Smooth muscle cell (in vitro differentiated cells): ENCODE measurements around the gene EIF3D. TPM values are rescaled to one million over a fixed set of nuclear protein-coding genes. Genes with fewer than 3 reads are reported as not detected.

Experiments
- DNase-seq: peaks from one replicate; lab custom pipeline; 2025; ENCODE audit not compliant: unreplicated experiment; lab: John Stamatoyannopoulos, UW
- H2AFZ ChIP-seq: fragments of 200-600 bp; sonication (generic); 2 replicates; pipeline ENCODE4 v1.6.0; 2016; ENCODE audit warnings: antibody characterized with exemption, low read depth, mild to moderate bottlenecking
- H3F3A ChIP-seq: fragments of 200-600 bp; sonication (generic); 2 replicates; pipeline ENCODE4 v1.6.0; 2017; ENCODE audit warnings: antibody characterized with exemption, low read depth
- H3K27ac ChIP-seq: fragments of 200-600 bp; sonication (generic); 2 replicates; pipeline ENCODE4 v1.5.1; 2016; ENCODE audit warnings: low read depth, mild to moderate bottlenecking
- H3K27me3 ChIP-seq: fragments of 200-600 bp; sonication (generic); 2 replicates; pipeline ENCODE4 v1.6.1; 2016; ENCODE audit warnings: low read depth, mild to moderate bottlenecking
- H3K36me3 ChIP-seq: fragments of 200-600 bp; sonication (generic); 2 replicates; pipeline ENCODE4 v1.5.1; 2016; ENCODE audit warnings: low read depth
- H3K4me1 ChIP-seq: fragments of 200-600 bp; sonication (generic); 2 replicates; pipeline ENCODE4 v1.5.1; 2016; ENCODE audit warnings: low read depth
- H3K4me2 ChIP-seq: fragments of 200-600 bp; sonication (generic); 2 replicates; pipeline ENCODE4 v1.6.0; 2016; ENCODE audit warnings: mild to moderate bottlenecking
- H3K4me3 ChIP-seq: fragments of 200-600 bp; sonication (generic); 2 replicates; pipeline ENCODE4 v1.5.1; 2016; ENCODE audit warnings: mild to moderate bottlenecking
- H3K79me2 ChIP-seq: fragments of 200-600 bp; sonication (generic); 2 replicates; pipeline ENCODE4 v1.6.0; 2016; ENCODE audit warnings: low read depth, mild to moderate bottlenecking
- H3K9ac ChIP-seq: fragments of 200-600 bp; sonication (generic); 2 replicates; pipeline ENCODE4 v1.6.0; 2016; ENCODE audit warnings: low read depth
- H3K9me3 ChIP-seq: fragments of 200-600 bp; sonication (generic); replicated peaks from 2 replicates; pipeline ENCODE4 v1.5.1; 2016; ENCODE audit warnings: low read depth
- H4K20me1 ChIP-seq: fragments of 200-600 bp; sonication (generic); 2 replicates; pipeline ENCODE4 v1.6.0; 2016; ENCODE audit warnings: low read depth
- CTCF ChIP-seq: fragments of 200-600 bp; sonication (generic); IDR thresholded peaks from 2 replicates; pipeline ENCODE4 v1.5.1; 2017; ENCODE audit warnings: borderline replicate concordance, mild to moderate bottlenecking, antibody characterized with exemption; ENCODE audit not compliant: insufficient read depth, poor library complexity, severe bottlenecking
- WGBS: methylation state at CpG from one replicate; pipeline ENCODE4 v1.1.7; 2016; ENCODE audit warnings: low lambda C conversion rate; 5-methylcytosine and 5-hydroxymethylcytosine counted together
- polyA plus RNA-seq: library from polyadenylated mRNA; unstranded; fragments of >200 nt; fragmentation: Nextera tagmentation; extraction: Ambion mirVana; gene quantifications from 2 replicates; pipeline ENCODE4 v1.2.1, GENCODE V29; 2016
- total RNA-seq: library from RNA; depleted of rRNA; stranded (reverse); fragments of >200 nt; gene quantifications from 2 replicates; pipeline ENCODE4 v1.2.3, GENCODE V29; 2014

Gene EIF3D
- total and polyA plus RNA-seq, 2 experiments from 2014 or later: 82.7 to 258 TPM

- Histone ChIP-seq H3K36me3 (peaks cover 13% of the 10 kb centered on the region), H3K27ac (no peak overlapping the region), H4K20me1 (peaks cover 16% of the 10 kb centered on the region), H3K9me3 (no peaks in the 10 kb centered on the region), H2AFZ (no peak overlapping the region), H3K79me2 (no peaks in the 10 kb centered on the region), H3F3A (peaks cover 29% of the 10 kb centered on the region), H3K4me3 (no peak overlapping the region), H3K9ac (no peak overlapping the region), H3K4me1 (no peaks in the 10 kb centered on the region), H3K27me3 (no peaks in the 10 kb centered on the region), H3K4me2 (no peak overlapping the region)
- no peak for TF ChIP-seq CTCF
- 100% methylated on average over 2 of the region's 3 CpGs for WGBS
- no peak for DNase-seq
Measured at GRCh38 chr22:36510384-36510783, 18.6 kb downstream of the EIF3D start.

GRCh38 chr22:36507518-36508010 lies 21.4 kb downstream of the EIF3D start:
- Histone ChIP-seq H3K79me2 (no peaks in the 10 kb centered on the region), H4K20me1 (peaks cover 6% of the 10 kb centered on the region), H3K4me2 (peak overlapping the region; percentile 84), H3K27ac (peak overlapping the region; percentile 10), H3K4me3 (peak overlapping the region; percentile 60), H3K9ac (no peak overlapping the region), H3K27me3 (no peaks in the 10 kb centered on the region), H3K36me3 (peaks cover 2% of the 10 kb centered on the region), H3K4me1 (no peaks in the 10 kb centered on the region), H3K9me3 (no peaks in the 10 kb centered on the region), H3F3A (peaks cover 14% of the 10 kb centered on the region), H2AFZ (peak overlapping the region; percentile 62)
- TF ChIP-seq CTCF: no peak
- DNase-seq: no peak
- 91% methylated on average over 5 of the region's 6 CpGs for WGBS

- 7% methylated on average over 75 of the region's 75 CpGs for WGBS
Measured at GRCh38 chr22:36506637-36507517, 22.1 kb downstream of the EIF3D start, which contains the start of gene FOXRED2. TSS of gene FOXRED2 (minus strand) at chr22:36507040. CDS start at chr22:36506422, 618 bp downstream.

More at GRCh38 chr22:36506637-36507517, 22.1 kb downstream of the EIF3D start, which contains the start of gene FOXRED2:
- no peaks in the 10 kb centered on the region for H3K27me3 ChIP-seq
- H3K4me3 ChIP-seq: peak within 1 kb of the TSS; percentile 60
- TF ChIP-seq CTCF: no peak
- H3K27ac ChIP-seq: peak within 1 kb of the TSS; percentile 10
- peaks cover 14% of the 10 kb centered on the region for H3F3A ChIP-seq
- peaks cover 6% of the 10 kb centered on the region for H4K20me1 ChIP-seq
- H3K79me2 ChIP-seq: no peaks in the 10 kb centered on the region
- H3K4me2 ChIP-seq: peak within 1 kb of the TSS; percentile 84
- H2AFZ ChIP-seq: peak within 1 kb of the TSS; percentile 62
- no peaks in the 10 kb centered on the region for H3K9me3 ChIP-seq
- no peaks in the 10 kb centered on the region for H3K4me1 ChIP-seq
- peak; percentile 63 for DNase-seq
- peak within 1 kb of the TSS; percentile 2 for H3K9ac ChIP-seq
- no peaks in the 10 kb centered on the region for H3K36me3 ChIP-seq
